Fibroblast of upper back skin (primary cell): ENCODE results near the gene LRRC37A3.
"Not testable (repeated sequence)": the region's sequence is repeated elsewhere in the genome, so short reads cannot be mapped to it uniquely, and the experiment has no call there.

Source experiments
- DNase-seq: peaks from one replicate; pipeline ENCODE4 v3.0.0-alpha.2; 2013

LRRC37A3 gene

GRCh38 chr17:64919289-64920025 lies at the start of gene LRRC37A3:
Gene LRRC37A3, minus strand, starts transcription at chr17:64919478. Its CDS starts 22,221 bp downstream, at chr17:64897257.
- peak; percentile 95 for DNase-seq

- peak; percentile 71 for DNase-seq
Observed at GRCh38 chr17:64965873-64966287, 46.6 kb upstream of the LRRC37A3 start.

- not testable (repeated sequence) for DNase-seq
Observed at GRCh38 chr17:64965256-64965872, 46.1 kb upstream of the LRRC37A3 start.

- DNase-seq: no peak
Observed at GRCh38 chr17:64964796-64965195, 45.5 kb upstream of the LRRC37A3 start.

- DNase-seq: not testable (repeated sequence)
Observed at GRCh38 chr17:64963814-64964213, 44.5 kb upstream of the LRRC37A3 start.

- DNase-seq: peak; percentile 57
Observed at GRCh38 chr17:64961563-64962378, 42.5 kb upstream of the LRRC37A3 start.

- no peak for DNase-seq
Observed at GRCh38 chr17:64951877-64952276, 32.6 kb upstream of the LRRC37A3 start.

GRCh38 chr17:64950871-64951270 lies 31.6 kb upstream of the LRRC37A3 start:
- DNase-seq: no peak

GRCh38 chr17:64947152-64947551 lies 27.9 kb upstream of the LRRC37A3 start:
- no peak for DNase-seq

- no peak for DNase-seq
Observed at GRCh38 chr17:64941761-64942160, 22.5 kb upstream of the LRRC37A3 start.

GRCh38 chr17:64941045-64941444 lies 21.8 kb upstream of the LRRC37A3 start:
- DNase-seq: no peak

- no peak for DNase-seq
Observed at GRCh38 chr17:64940055-64940454, 20.8 kb upstream of the LRRC37A3 start.

GRCh38 chr17:64938925-64939474 lies 19.7 kb upstream of the LRRC37A3 start:
- peak; percentile 20 for DNase-seq

- DNase-seq: no peak
Observed at GRCh38 chr17:64938290-64938689, 19.0 kb upstream of the LRRC37A3 start.

GRCh38 chr17:64936117-64936516 lies 16.8 kb upstream of the LRRC37A3 start:
- no peak for DNase-seq

GRCh38 chr17:64934284-64934778 lies 15.1 kb upstream of the LRRC37A3 start:
- DNase-seq: not testable (repeated sequence)

- DNase-seq: not testable (repeated sequence)
Observed at GRCh38 chr17:64932850-64933249, 13.6 kb upstream of the LRRC37A3 start.

GRCh38 chr17:64930374-64930773 lies 11.1 kb upstream of the LRRC37A3 start:
- not testable (repeated sequence) for DNase-seq

GRCh38 chr17:64929419-64930209 lies 10.3 kb upstream of the LRRC37A3 start:
- peak; percentile 38 for DNase-seq

- DNase-seq: not testable (repeated sequence)
Observed at GRCh38 chr17:64928701-64929100, 9.4 kb upstream of the LRRC37A3 start.

GRCh38 chr17:64927444-64927843 lies 8.2 kb upstream of the LRRC37A3 start:
- DNase-seq: peak; percentile 55

- DNase-seq: not testable (repeated sequence)
Observed at GRCh38 chr17:64926430-64926829, 7.2 kb upstream of the LRRC37A3 start.
